HUDEP-2 (cell line): ENCODE results near the gene BTF3L4.
"Not testable (repeated sequence)": the region's sequence is repeated elsewhere in the genome, so short reads cannot be mapped to it uniquely, and the experiment has no call there.

Experiments used
- DNase-seq, 76 experiments: peaks; one replicate each; lab custom pipeline; 2025; ENCODE audit not compliant: unreplicated experiment in 76 of 76; lab: John Stamatoyannopoulos, UW

BTF3L4 gene

GRCh38 chr1:52056163-52056936 lies at the start of gene BTF3L4:
TSS of gene BTF3L4 (plus strand) at chr1:52056295. CDS start at chr1:52059848, 3,553 bp downstream.
- DNase-seq: peak; percentile 11 to 96 (median 89)

- DNase-seq: no peak
Measured at GRCh38 chr1:52007215-52008002, 48.7 kb upstream of the BTF3L4 start.

GRCh38 chr1:52008071-52008809 lies 47.9 kb upstream of the BTF3L4 start:
- no peak for DNase-seq

- DNase-seq: no peak
Measured at GRCh38 chr1:52022133-52022532, 34.0 kb upstream of the BTF3L4 start.

- DNase-seq: no peak
Measured at GRCh38 chr1:52026278-52026677, 29.8 kb upstream of the BTF3L4 start.

GRCh38 chr1:52028328-52028727 lies 27.8 kb upstream of the BTF3L4 start:
- DNase-seq: no peak

GRCh38 chr1:52028839-52029238 lies 27.3 kb upstream of the BTF3L4 start:
- not testable (repeated sequence) for DNase-seq

GRCh38 chr1:52032124-52032784 lies 23.8 kb upstream of the BTF3L4 start:
- peak in 2 of 76 experiments; percentile 18 for DNase-seq

GRCh38 chr1:52032785-52033131 lies 23.3 kb upstream of the BTF3L4 start:
- peak in 22 of 76 experiments; percentile 1 to 36 (median 10) for DNase-seq

GRCh38 chr1:52033190-52034049 lies 22.7 kb upstream of the BTF3L4 start, which contains the start of gene KTI12:
TSS of gene KTI12 (minus strand) at chr1:52033810. CDS start at chr1:52033761, 49 bp downstream.
- peak in 75 of 76 experiments; percentile 12 to 82 (median 70) for DNase-seq

- DNase-seq: no peak
Measured at GRCh38 chr1:52034050-52034384, 22.1 kb upstream of the BTF3L4 start.

GRCh38 chr1:52037402-52037814 lies 18.7 kb upstream of the BTF3L4 start:
- DNase-seq: no peak

GRCh38 chr1:52037909-52038308 lies 18.2 kb upstream of the BTF3L4 start:
- no peak for DNase-seq

- no peak for DNase-seq
Measured at GRCh38 chr1:52041551-52042185, 14.4 kb upstream of the BTF3L4 start.

- no peak for DNase-seq
Measured at GRCh38 chr1:52045236-52045635, 10.9 kb upstream of the BTF3L4 start.

- not testable (repeated sequence) for DNase-seq
Measured at GRCh38 chr1:52045666-52046195, 10.4 kb upstream of the BTF3L4 start.

GRCh38 chr1:52049337-52049736 lies 6.8 kb upstream of the BTF3L4 start:
- not testable (repeated sequence) for DNase-seq

- no peak for DNase-seq
Measured at GRCh38 chr1:52053862-52054261, 2.2 kb upstream of the BTF3L4 start.

- DNase-seq: peak in 1 of 76 experiments; percentile 61
Measured at GRCh38 chr1:52054496-52055065, 1.5 kb upstream of the BTF3L4 start.
